Measurements from ENCODE around the gene DCAF6.

The DCAF6 gene

DNA sequence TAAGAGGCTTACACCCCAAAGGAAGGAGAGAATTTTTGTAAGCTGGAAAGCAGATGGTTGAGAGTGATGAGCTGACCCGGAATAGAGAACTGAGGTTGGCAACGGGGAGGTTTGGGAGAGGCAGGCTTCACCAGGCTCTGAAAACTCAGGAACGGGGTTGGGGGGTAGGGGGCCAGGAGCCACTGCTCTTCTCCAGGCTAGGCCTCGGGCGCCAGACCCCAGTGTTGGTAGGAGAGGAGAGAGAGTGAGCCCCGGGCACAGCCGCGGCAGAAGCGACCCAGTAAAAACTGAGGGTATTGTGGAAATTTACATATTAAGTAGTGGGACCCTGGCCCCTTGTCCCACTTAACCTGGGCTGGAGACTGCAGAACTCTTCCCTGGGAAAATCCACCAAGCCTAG is 154.6 kb downstream of the DCAF6 start:
- DNase-seq: no peak
- no peak overlapping the region for H3K18ac ChIP-seq (ENCODE audit: low read length)
- H3K4me3 ChIP-seq (ENCODE audit: low read depth, low read length): no peak overlapping the region

DNA sequence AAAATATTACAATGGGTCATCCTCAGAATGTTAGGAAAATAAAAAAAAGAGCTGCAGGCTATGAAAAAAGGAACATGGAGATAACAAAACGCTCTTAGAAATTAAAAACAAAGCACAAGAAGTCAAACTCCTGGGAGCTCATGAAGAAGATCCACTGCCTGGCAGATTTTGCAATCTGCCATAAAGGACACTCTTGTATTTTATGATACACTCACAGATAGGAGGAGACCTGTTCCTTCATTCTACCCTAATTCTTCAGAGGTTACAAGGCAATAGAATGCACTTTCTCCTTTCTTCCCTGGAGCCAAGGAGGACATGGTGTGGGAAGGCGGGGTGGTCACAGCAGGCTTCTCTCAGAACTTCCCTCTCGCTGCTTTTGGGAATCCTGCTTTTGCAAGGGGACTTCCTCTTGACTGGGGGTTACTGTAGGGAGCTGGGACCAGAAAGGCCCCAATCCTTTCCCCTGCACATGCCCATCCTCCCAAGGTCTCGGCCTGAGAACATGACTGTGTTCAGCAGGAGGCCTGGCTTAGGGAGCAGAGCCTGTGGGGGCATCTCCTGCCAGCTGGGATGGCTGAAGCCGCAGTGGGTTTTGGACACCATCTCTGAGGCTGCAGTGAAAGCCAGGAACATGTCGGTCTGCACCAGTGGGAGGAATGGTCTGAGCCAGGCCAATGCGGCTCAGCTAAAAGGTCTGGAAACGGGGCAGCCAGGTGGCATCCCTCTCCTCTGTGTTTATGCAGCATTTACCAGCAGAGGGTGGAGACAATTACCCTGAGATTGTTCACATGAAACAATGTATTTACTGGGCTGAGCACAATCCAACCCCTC is 155.5 kb downstream of the DCAF6 start:
- H2BK120ac ChIP-seq (ENCODE audit: insufficient read depth, low read length, poor library complexity): no peak overlapping the region
- no peak overlapping the region for H3K9ac ChIP-seq (ENCODE audit: low read length)
- H3K79me2 ChIP-seq (ENCODE audit: control insufficient read depth, insufficient read depth, low read length, poor library complexity): no peaks in the 10 kb centered on the region
- H2BK12ac ChIP-seq (ENCODE audit: low read length): no peak overlapping the region
- no peak overlapping the region for H2AFZ ChIP-seq (ENCODE audit: insufficient read depth, low read length, poor library complexity)
- H2AK5ac ChIP-seq (ENCODE audit: low read length): no peak overlapping the region
- no peaks in the 10 kb centered on the region for H3K79me1 ChIP-seq (ENCODE audit: low read length)
- H2BK5ac ChIP-seq (ENCODE audit: low read depth, low read length, poor library complexity): no peak overlapping the region
- no peaks in the 10 kb centered on the region for H3K4me1 ChIP-seq (ENCODE audit: control insufficient read depth in 1 of 2, insufficient read depth in 2 of 2, low read length in 2 of 2)
- peaks cover 0 to 6% of the 10 kb centered on the region in 2 experiments for H3K36me3 ChIP-seq (ENCODE audit: control insufficient read depth in 1 of 2, insufficient read depth in 2 of 2, low read length in 2 of 2)
- no peak overlapping the region for H3K27ac ChIP-seq (ENCODE audit: low read depth, low read length)
- no peak for DNase-seq
- H3K4me2 ChIP-seq (ENCODE audit: low read length): no peak overlapping the region
- no peak overlapping the region for H3K4ac ChIP-seq (ENCODE audit: low read depth, low read length)
- WGBS (ENCODE audit: extremely low coverage, insufficient coverage, insufficient read length): no CpG with 5 or more reads among the region's 8 CpGs
- no peaks in the 10 kb centered on the region for H3K27me3 ChIP-seq (ENCODE audit: insufficient read depth, low read length)
- H3K9me3 ChIP-seq (ENCODE audit: insufficient read depth, low read depth, low read length): peaks cover 3% of the 10 kb centered on the region
- H4K8ac ChIP-seq (ENCODE audit: low read depth, low read length): no peak overlapping the region
- H3K23ac ChIP-seq (ENCODE audit: low read length): no peak overlapping the region
- no peak overlapping the region for H3K18ac ChIP-seq (ENCODE audit: low read length)
- H3K14ac ChIP-seq (ENCODE audit: low read length): no peak overlapping the region
- H4K12ac ChIP-seq (ENCODE audit: low read depth, low read length): no peak overlapping the region
- no peak overlapping the region for H4K91ac ChIP-seq (ENCODE audit: low read depth, low read length)
- no peak overlapping the region for H3K4me3 ChIP-seq (ENCODE audit: low read depth, low read length)

More for the DNA sequence above, 154.6 kb downstream of the DCAF6 start:
- Histone ChIP-seq H2AK5ac (ENCODE audit: low read length) (no peak overlapping the region), H3K23ac (ENCODE audit: low read length) (no peak overlapping the region), H3K27ac (ENCODE audit: low read depth, low read length) (no peak overlapping the region), H3K79me1 (ENCODE audit: low read length) (no peaks in the 10 kb centered on the region), H3K9me3 (ENCODE audit: insufficient read depth, low read depth, low read length) (peaks cover 3% of the 10 kb centered on the region), H3K79me2 (ENCODE audit: control insufficient read depth, insufficient read depth, low read length, poor library complexity) (no peaks in the 10 kb centered on the region), H3K4me2 (ENCODE audit: low read length) (no peak overlapping the region), H4K8ac (ENCODE audit: low read depth, low read length) (no peak overlapping the region), H3K36me3 (ENCODE audit: control insufficient read depth in 1 of 2, insufficient read depth in 2 of 2, low read length in 2 of 2) (peaks cover 0 to 7% of the 10 kb centered on the region in 2 experiments), H2BK5ac (ENCODE audit: low read depth, low read length, poor library complexity) (no peak overlapping the region), H3K27me3 (ENCODE audit: insufficient read depth, low read length) (no peaks in the 10 kb centered on the region), H3K4ac (ENCODE audit: low read depth, low read length) (no peak overlapping the region), H4K91ac (ENCODE audit: low read depth, low read length) (no peak overlapping the region), H3K14ac (ENCODE audit: low read length) (no peak overlapping the region), H4K12ac (ENCODE audit: low read depth, low read length) (no peak overlapping the region), H3K9ac (ENCODE audit: low read length) (no peak overlapping the region), H3K4me1 (ENCODE audit: control insufficient read depth in 1 of 2, insufficient read depth in 2 of 2, low read length in 2 of 2) (no peaks in the 10 kb centered on the region), H2BK120ac (ENCODE audit: insufficient read depth, low read length, poor library complexity) (no peak overlapping the region), H2AFZ (ENCODE audit: insufficient read depth, low read length, poor library complexity) (no peak overlapping the region), H2BK12ac (ENCODE audit: low read length) (no peak overlapping the region)
- no CpG with 5 or more reads among the region's 9 CpGs for WGBS (ENCODE audit: extremely low coverage, insufficient coverage, insufficient read length)

DNA sequence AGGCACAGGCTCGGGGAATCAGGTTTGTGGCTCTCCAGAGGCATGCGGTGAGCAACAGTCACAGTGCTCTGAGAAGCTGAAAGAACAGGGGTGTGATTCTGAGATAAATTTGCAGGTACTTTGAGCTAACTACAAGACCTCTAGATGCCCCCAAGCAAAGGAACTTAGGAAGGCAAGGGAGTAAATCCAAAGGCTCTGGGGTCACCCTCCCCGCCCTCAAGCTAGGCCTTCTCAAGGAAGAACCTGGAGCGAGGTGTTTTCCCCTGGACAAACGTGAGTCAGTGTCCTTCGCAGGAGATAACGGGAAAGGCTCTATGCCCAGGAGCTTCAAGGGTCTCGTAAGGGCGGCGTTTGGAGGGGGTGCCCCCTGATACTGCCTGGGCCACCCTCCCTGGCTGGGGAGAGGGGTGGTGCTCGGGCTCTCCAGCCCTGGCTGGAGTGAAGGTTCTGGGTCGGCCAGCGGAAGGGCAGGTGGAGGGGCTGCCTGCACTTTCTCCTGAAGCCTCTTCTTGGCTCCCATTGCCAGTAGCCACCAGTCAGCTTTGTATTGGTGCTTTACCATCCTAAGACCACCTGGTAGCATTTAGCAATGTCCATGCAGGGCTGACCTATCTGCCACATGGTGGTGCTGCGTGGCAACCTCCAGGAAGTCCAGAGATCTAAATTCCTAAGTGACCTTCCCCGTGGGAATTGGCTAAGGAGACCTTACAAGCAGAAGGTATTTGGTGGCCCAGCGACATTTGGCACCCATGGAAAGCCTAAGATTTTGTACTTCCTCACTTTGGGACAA is 156.3 kb downstream of the DCAF6 start:
- Histone ChIP-seq H3K27me3 (ENCODE audit: insufficient read depth, low read length) (no peaks in the 10 kb centered on the region), H3K23ac (ENCODE audit: low read length) (no peak overlapping the region), H2AK5ac (ENCODE audit: low read length) (no peak overlapping the region), H3K4me2 (ENCODE audit: low read length) (no peak overlapping the region), H3K9ac (ENCODE audit: low read length) (no peak overlapping the region), H3K9me3 (ENCODE audit: insufficient read depth, low read depth, low read length) (peaks cover 1% of the 10 kb centered on the region), H3K79me2 (ENCODE audit: control insufficient read depth, insufficient read depth, low read length, poor library complexity) (no peaks in the 10 kb centered on the region), H2BK5ac (ENCODE audit: low read depth, low read length, poor library complexity) (no peak overlapping the region), H2AFZ (ENCODE audit: insufficient read depth, low read length, poor library complexity) (no peak overlapping the region), H4K91ac (ENCODE audit: low read depth, low read length) (no peak overlapping the region), H4K8ac (ENCODE audit: low read depth, low read length) (no peak overlapping the region), H3K14ac (ENCODE audit: low read length) (no peak overlapping the region), H3K27ac (ENCODE audit: low read depth, low read length) (no peak overlapping the region), H2BK120ac (ENCODE audit: insufficient read depth, low read length, poor library complexity) (no peak overlapping the region), H4K12ac (ENCODE audit: low read depth, low read length) (no peak overlapping the region), H3K4me1 (ENCODE audit: control insufficient read depth in 1 of 2, insufficient read depth in 2 of 2, low read length in 2 of 2) (no peaks in the 10 kb centered on the region), H3K4ac (ENCODE audit: low read depth, low read length) (no peak overlapping the region), H3K36me3 (ENCODE audit: control insufficient read depth in 1 of 2, insufficient read depth in 2 of 2, low read length in 2 of 2) (peaks cover 0 to 2% of the 10 kb centered on the region in 2 experiments), H3K18ac (ENCODE audit: low read length) (no peak overlapping the region), H2BK12ac (ENCODE audit: low read length) (no peak overlapping the region), H3K79me1 (ENCODE audit: low read length) (no peaks in the 10 kb centered on the region), H3K4me3 (ENCODE audit: low read depth, low read length) (no peak overlapping the region)
- WGBS (ENCODE audit: extremely low coverage, insufficient coverage, insufficient read length): no CpG with 5 or more reads among the region's 16 CpGs
- peak in 1 of 2 donors; percentile 7 for DNase-seq

DNA sequence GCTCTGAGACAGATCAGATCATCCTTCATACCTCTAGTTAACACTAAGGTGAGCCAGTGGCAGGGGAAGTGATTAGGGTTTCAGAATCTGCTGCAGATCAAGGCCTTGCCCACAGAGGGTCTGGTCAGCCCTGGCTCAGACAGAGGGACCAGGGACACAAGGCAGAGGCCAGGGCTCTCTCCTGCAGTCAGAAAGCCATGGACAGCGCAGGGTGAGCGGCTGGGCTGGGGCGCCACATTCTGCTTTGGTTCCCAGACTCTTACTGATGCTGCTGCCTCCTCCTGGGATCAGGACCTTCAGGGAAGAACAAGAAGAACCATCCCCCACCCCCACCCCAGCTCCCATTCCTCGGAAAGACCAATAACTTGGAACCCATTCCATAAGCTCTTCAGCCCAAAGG is 157.1 kb downstream of the DCAF6 start:
- H2AK5ac ChIP-seq (ENCODE audit: low read length): no peak overlapping the region
- no peak overlapping the region for H3K4me3 ChIP-seq (ENCODE audit: low read depth, low read length)
- no peak overlapping the region for H3K23ac ChIP-seq (ENCODE audit: low read length)
- no CpG with 5 or more reads among the region's 4 CpGs for WGBS (ENCODE audit: extremely low coverage, insufficient coverage, insufficient read length)
- DNase-seq: no peak
- H4K91ac ChIP-seq (ENCODE audit: low read depth, low read length): no peak overlapping the region
- no peaks in the 10 kb centered on the region for H3K79me2 ChIP-seq (ENCODE audit: control insufficient read depth, insufficient read depth, low read length, poor library complexity)
- H3K4ac ChIP-seq (ENCODE audit: low read depth, low read length): no peak overlapping the region
- no peak overlapping the region for H4K8ac ChIP-seq (ENCODE audit: low read depth, low read length)
- H3K9ac ChIP-seq (ENCODE audit: low read length): no peak overlapping the region
- H3K9me3 ChIP-seq (ENCODE audit: insufficient read depth, low read depth, low read length): peaks cover 1% of the 10 kb centered on the region
- no peak overlapping the region for H2BK5ac ChIP-seq (ENCODE audit: low read depth, low read length, poor library complexity)
- H3K18ac ChIP-seq (ENCODE audit: low read length): no peak overlapping the region
- H3K27me3 ChIP-seq (ENCODE audit: insufficient read depth, low read length): no peaks in the 10 kb centered on the region
- H2BK12ac ChIP-seq (ENCODE audit: low read length): no peak overlapping the region
- H3K36me3 ChIP-seq (ENCODE audit: control insufficient read depth in 1 of 2, insufficient read depth in 2 of 2, low read length in 2 of 2): peaks cover 0 to 2% of the 10 kb centered on the region in 2 experiments
- H2BK120ac ChIP-seq (ENCODE audit: insufficient read depth, low read length, poor library complexity): no peak overlapping the region
- H3K79me1 ChIP-seq (ENCODE audit: low read length): no peaks in the 10 kb centered on the region
- H2AFZ ChIP-seq (ENCODE audit: insufficient read depth, low read length, poor library complexity): no peak overlapping the region
- no peak overlapping the region for H4K12ac ChIP-seq (ENCODE audit: low read depth, low read length)
- H3K4me2 ChIP-seq (ENCODE audit: low read length): no peak overlapping the region
- H3K27ac ChIP-seq (ENCODE audit: low read depth, low read length): no peak overlapping the region
- H3K14ac ChIP-seq (ENCODE audit: low read length): no peak overlapping the region
- H3K4me1 ChIP-seq (ENCODE audit: control insufficient read depth in 1 of 2, insufficient read depth in 2 of 2, low read length in 2 of 2): peaks cover 3 to 5% of the 10 kb centered on the region in 2 experiments

Measured in trophoblast cell (in vitro differentiated cells and primary cell).